ENCODE measurements around the gene ITGB1BP1.

Gene ITGB1BP1

DNA sequence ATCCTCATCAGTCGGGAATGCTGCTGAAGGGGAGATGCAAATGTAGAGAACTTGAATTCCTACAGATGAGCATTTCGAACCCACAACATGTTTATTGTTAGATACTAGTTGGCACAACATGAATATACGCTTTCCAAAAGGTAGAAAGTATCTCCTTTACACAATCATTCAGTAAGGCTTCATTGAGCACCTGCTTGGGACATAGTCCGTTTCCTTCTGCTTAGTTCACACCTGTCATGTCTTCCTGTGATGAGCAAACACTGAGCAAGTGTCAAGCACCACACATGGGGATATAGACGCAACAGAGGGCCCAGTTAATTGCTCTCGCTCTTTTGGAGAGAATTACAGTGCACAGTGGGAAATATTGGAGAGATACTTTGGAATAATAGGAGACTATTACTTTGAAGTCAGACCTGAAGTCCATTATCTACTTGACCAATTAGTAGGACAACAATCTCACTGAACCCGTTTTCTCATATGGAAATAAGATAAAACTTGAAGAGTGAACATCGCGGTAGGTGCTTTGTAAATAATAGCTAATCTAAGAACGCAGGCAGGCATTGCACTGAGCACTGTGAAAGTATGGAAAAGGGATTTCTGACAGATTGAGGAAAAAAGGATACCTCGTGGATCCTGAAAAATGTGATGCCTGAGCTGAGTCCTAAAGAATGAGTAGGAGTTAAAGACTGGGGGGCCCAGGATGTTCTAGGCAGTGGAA is 1.3 kb upstream of the ITGB1BP1 start:
- DNase-seq (ENCODE audit: low read depth) = no peak

DNA sequence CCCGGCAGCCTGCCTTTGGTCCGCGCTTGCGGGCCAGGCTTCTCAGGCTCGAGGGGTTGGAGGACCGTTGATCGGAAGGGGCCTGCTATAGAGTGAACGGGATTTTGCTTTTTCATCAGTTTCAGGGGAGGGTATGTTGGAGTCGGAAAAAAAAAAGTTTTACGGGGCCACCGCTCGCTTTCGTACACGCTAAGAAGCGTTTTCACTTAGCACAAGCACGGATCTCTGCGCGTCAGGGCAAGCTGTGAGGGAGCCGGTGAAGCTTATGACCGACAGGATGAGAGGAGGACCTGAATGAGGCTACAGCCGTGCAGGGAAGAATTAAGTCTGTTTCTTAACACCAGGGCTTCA is 569 bp upstream of the ITGB1BP1 start:
- no peak for DNase-seq (ENCODE audit: low read depth)

DNA sequence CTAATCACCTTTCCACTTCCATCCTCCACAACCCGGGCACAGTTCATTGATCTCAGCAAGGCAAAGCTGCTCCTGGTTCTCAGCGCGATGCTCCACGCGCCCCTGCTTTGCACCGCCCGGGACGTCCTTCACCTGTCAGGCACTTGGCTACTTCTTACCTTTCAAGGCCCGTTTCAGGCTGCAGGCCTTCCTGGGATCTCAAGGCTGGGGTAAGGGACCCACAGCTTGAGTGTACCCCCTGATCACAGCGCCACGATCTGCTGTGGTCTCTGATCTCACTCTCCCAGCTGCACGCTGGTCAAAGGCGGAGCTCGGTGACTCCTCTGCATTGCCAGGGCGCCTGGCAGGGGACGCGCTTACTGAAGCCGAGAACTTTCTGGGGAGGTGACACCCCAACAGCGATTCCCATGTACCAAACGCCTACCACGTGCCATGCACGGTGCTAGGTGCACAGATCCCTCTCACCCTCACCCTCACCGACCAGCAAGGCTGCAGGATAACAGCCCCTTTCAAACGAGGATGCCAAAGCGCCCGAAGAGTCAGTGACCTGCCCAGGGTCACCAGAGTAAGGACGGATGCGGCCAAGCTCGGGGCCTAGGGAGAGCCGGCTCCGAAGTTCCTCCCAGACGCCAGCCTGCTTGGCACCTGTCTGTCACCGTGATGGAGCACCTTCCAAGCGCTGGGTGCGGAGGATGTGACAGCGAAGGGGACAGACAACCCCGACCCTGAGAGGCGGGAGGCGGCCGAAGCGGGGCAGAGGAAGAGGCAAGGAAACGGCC is 818 bp downstream of the ITGB1BP1 start:
- DNase-seq (ENCODE audit: low read depth) = no peak

DNA sequence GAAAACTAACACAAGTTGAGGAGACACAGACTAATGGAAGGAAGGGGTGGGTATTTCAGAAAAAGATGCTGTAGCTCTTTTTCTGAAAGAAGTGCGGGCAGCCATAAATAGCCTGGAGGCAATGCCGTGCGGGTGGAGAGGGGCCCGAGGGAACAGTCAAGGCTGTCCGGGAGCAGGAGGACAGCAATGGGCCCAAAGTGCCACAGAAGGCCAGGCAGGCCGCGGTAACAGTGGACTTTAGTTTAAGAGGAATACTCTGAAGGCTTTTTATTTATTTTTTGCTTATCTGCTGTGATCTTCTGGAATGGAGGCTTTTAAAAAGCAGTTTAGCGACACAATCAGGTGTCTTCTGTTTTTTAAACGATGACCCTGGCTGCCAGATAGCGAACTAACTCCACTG is 2.8 kb downstream of the ITGB1BP1 start:
- no peak for DNase-seq (ENCODE audit: low read depth)

- no peak for DNase-seq (ENCODE audit: low read depth)
Observed at GRCh38 chr2:9419541-9419940, 3.8 kb downstream of the ITGB1BP1 start.

DNA sequence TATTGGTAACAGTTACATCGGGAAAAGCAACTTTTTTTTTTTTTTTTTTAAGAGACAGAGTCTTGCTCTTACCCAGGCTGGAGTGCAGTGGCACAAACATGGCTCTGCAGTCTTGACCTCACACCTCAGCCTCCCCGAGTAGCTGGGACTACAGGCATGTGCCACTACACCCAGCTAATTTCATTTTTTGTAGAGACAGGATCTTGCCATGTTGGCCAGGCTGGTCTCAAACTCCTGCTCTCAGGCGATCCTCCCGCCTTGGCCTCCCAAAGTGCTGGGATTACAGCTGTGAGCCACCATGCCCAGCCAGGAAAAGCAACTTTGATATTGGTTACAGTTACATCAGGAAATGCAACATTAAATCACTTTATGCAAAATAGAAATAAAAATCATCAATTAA is 4.6 kb downstream of the ITGB1BP1 start:
- no peak for DNase-seq (ENCODE audit: low read depth)

DNA sequence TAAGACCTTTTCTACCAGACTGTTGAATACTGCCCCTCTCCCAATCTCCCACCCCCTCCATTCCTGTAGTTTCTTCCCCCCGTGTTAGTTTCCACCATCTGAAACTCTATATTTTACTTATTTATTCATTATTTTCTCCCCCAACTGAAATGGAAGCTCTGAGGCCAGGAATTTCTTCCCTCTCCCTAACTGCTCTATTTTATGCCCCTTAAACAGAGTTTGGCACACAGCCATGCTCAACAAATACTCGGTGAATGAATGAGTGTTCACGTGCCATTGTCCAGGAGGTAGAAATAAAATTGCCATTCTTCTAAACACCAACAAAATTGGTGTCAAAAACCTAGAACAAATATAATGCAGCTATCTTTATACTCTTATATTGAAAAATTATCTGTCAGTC is 5.6 kb downstream of the ITGB1BP1 start:
- DNase-seq (ENCODE audit: low read depth) = no peak

GRCh38 chr2:9416962-9417316 is 6.4 kb downstream of the ITGB1BP1 start:
- no peak for DNase-seq (ENCODE audit: low read depth)

GRCh38 chr2:9416267-9416961 is 6.9 kb downstream of the ITGB1BP1 start:
- no peak for DNase-seq (ENCODE audit: low read depth)

- no peak for DNase-seq (ENCODE audit: low read depth)
Observed at GRCh38 chr2:9415516-9416169, 7.7 kb downstream of the ITGB1BP1 start.

DNA sequence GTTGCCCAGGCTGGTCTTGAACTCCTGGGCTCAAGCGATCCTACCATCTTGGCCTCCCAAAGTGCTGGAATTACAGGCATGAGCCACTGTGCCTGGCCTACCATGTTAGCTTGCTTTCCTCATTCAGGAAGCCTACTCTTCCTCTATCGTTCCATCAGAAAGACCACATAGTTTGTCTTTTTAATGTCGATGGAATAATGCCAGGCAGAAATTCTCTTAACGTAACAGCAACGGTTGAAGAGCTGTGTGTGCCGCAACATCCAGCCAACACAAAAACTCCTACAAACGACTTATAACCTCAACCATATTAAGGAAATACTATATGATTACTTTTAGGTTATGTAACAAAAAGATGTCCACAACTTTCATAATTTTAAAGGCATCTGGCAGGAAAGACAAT is 10.5 kb downstream of the ITGB1BP1 start:
- DNase-seq (ENCODE audit: low read depth) = no peak

DNA sequence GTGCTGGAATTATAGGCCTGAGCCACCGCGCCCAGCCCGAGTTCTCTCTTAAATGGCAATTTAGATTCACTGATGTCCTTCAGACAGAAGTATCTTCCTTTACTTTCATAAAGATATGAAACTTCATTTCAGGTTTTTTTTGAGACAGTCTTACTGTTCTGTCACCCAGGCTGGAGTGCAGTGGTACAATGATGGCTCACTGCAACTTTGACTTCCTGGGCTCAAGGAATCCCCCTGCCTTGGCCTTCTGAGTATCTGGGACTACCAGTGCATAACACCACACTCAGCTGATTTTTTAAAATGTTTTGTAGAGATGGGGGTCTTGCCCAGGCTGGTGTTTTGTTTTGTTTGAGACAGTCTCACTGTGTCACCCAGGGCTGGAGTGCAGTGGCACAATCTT is 13.2 kb downstream of the ITGB1BP1 start:
- no peak for DNase-seq (ENCODE audit: low read depth)

GRCh38 chr2:9408641-9409151 is 14.6 kb downstream of the ITGB1BP1 start:
- DNase-seq (ENCODE audit: low read depth) = no peak

DNA sequence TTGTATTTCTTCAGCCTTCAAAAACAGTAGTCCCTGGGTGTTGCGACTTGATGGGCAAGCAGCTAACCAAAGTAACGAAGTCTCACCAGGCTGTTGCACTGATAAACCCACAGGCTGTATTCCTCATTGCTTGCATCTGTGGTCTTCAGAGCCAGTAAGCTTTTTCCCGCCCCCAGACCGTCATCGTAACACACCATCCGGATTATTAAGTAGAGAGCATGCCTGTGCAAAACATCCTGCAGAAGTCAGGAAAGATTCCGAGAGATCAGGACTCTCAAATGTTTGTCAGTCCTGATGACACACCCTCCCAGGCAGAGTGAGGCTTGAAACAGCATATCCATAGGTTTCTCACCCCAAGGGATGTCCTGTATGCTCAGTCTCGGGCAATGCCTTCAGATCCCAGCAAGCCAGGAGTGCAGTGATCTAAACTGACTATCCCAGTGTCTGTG is 15.9 kb downstream of the ITGB1BP1 start:
- no peak for DNase-seq (ENCODE audit: low read depth)

- no peak for DNase-seq (ENCODE audit: low read depth)
Observed at GRCh38 chr2:9406529-9407362, 16.6 kb downstream of the ITGB1BP1 start.

- DNase-seq (ENCODE audit: low read depth) = no peak
Observed at GRCh38 chr2:9405636-9406035, 17.7 kb downstream of the ITGB1BP1 start.

DNA sequence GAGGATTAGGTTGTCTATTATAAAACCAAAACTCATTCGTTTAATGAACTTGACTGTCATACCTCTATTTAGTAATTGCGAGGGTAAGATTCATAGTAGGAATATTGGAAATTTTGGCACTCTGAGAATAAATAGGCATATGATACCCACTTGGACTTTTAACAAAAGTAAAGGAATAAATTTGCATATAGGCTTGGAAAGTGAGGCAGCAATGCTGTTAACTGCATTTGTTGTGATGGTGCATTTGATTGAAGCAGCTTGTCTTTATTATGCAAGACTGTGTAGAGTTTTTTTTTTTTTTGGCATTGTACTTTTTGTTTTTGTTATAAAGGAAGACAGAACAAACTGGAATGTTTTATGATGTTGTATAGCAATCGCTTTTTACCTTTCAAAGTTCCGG is 18.9 kb downstream of the ITGB1BP1 start:
- no peak for DNase-seq (ENCODE audit: low read depth)

GRCh38 chr2:9403924-9404323 is 19.4 kb downstream of the ITGB1BP1 start:
- DNase-seq (ENCODE audit: low read depth) = no peak

DNA sequence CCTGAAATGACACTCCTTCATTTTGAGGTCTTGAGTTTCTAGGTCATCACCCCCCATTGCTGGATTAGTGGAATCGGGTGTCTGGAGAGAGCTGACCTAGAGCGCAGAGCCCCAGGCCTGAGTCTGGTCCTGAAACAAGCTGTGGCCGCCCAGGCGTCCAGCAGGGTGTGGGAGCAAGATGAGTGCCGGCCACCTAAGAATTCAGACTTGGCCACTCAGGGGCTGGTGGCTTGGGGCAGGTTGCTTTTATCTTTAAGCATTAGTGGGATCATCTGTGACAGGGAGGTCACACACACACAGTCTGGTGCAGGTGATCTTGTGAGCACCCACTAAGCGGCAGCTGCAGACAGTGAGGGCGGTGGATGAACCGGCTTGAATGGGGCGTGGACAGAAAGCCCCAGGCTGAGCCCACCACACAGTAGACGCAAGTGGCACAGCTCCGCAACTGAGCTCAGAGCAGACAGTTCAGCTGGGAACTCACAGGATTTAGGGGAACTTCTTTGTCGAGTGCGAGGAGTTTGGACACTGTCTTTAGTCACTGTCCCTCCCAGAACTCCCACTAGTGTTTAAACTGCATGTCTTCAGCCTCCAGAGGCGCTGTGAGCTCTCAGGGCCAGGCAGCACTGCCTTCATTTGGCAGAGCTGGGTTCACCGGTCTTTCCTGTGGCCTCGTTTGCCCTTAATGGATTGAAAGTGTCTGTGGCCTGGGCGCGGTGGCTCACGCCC is 21.5 kb downstream of the ITGB1BP1 start:
- DNase-seq (ENCODE audit: low read depth) = no peak

DNA sequence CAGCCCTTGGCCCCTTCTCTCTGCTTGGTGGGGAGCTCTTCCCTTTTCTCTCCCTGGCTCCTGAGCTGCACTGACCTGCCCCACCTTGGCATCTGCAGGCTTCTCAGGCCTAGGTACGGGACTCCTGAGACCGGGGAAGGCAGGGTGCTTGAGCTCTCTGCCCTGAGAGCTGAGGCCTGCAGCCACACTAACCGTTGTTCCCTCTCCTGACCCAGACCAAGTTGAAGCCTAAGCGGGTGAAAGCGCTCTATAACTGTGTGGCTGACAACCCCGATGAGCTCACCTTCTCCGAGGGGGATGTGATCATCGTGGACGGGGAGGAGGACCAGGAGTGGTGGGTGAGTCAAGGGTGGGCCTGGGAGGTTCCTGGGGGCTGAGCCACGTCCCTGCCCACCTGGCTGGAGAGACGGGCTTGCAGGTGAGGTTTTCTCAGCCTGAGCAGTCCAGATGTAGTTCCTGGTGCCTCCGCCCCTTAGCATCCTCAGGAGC is 22.2 kb downstream of the ITGB1BP1 start:
- no peak for DNase-seq (ENCODE audit: low read depth)
